Activated CD4-positive, alpha-beta T cell treated with anti-CD3 and anti-CD28 coated beads for 48 hours (primary cell): ENCODE measurements around the gene FBXO34.

Experiments
- DNase-seq: peaks from one replicate; pipeline ENCODE4 v3.0.0-alpha.2; 2020

FBXO34 gene, protein sequence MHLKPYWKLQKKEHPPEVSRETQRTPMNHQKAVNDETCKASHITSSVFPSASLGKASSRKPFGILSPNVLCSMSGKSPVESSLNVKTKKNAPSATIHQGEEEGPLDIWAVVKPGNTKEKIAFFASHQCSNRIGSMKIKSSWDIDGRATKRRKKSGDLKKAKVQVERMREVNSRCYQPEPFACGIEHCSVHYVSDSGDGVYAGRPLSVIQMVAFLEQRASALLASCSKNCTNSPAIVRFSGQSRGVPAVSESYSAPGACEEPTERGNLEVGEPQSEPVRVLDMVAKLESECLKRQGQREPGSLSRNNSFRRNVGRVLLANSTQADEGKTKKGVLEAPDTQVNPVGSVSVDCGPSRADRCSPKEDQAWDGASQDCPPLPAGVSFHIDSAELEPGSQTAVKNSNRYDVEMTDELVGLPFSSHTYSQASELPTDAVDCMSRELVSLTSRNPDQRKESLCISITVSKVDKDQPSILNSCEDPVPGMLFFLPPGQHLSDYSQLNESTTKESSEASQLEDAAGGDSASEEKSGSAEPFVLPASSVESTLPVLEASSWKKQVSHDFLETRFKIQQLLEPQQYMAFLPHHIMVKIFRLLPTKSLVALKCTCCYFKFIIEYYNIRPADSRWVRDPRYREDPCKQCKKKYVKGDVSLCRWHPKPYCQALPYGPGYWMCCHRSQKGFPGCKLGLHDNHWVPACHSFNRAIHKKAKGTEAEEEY

DNA sequence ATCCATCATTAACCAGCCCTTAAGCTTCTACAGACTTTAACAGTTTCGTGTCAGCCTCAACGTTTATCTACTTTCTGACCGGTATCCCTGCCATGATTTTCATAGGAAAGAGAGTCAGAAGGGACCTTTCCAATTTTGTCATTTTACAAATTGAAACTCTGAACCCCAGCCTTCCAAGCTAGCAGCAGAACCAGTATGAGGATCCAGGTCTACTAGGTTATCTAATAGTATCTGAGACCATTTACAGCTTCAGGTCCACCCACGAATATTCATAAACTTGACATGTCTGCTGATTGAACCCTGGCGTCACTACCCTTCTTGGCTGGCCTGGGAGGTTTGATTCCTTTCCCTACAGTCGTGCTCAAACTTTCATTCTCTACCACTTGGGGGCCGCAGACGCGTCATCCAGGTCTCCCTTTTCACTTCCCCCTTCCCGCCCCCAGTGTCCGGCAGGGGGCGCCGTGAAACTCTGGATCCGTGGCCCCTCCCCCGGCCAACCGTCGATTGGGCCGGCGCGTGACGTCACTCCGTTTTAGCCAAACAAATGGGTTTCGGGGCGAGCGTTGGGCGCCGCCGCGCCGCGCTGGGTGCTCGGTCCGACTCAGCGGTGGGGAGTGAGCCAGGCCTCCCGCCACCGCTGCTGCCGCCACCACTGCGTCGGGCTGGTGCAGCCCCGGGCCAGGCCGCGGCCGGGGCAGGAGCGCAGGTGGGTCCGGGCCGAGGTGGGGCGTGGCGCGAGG lies at the start of gene FBXO34:
Gene FBXO34 (plus strand): TSS at position 590 of the 740 bp plus-strand sequence. CDS start 78,970 bp downstream, outside the sequence.
- peak; percentile 99 for DNase-seq

DNA sequence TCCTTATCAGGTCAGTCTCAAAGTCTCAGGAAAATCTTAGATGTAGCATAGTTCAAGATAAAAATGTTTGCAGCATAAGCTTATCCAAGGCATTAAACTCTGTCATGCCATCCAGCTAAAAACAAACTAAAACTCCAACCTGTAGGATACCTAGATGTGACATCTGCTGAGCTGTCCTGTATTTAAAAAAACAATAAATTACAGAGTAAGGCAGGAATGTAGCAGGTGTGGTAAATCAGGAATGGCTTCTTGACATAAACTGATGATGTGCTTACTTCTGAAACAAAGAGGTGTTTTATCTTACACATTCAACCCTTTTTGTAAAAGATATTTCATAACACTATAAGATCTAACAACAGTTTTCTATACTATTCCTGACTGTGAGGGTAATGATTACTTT lies 49.3 kb upstream of the FBXO34 start:
- no peak for DNase-seq

DNA sequence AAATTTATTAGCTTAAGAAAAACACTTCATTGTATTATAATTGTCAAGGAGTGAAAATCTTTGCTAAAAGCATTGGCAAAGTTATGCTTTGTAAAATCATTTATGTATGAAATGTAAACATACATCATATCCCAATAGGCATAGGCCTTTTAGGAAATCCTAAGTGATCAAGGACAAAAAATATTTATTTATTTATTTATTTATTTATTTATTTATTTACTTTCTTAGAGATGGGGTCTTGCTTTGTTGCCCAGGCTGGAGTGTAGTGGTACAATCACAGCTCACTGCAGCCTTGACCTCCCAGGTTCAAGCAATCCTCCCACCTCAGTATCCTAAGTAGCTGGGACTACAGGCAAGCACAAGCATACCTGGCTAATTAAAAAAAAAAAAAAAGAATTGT lies 47.9 kb upstream of the FBXO34 start:
- no peak for DNase-seq

DNA sequence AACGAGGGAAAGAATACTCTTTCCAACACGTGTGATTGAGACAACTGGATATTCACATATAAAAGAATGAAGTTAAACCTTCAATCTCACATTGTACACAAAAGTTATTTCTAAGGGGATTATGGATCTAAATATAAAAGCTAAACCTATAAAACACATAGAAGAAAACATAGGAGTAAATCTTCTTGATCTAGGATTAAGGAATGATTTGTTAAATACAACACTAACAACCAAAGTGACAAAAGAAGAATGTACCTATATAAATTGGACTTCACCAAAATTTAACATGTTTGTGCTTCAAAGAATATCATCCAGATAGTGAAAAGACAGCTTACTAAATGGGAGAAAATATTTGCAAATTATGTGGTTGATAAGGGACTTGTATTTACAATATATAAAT lies 43.0 kb upstream of the FBXO34 start:
- no peak for DNase-seq

DNA sequence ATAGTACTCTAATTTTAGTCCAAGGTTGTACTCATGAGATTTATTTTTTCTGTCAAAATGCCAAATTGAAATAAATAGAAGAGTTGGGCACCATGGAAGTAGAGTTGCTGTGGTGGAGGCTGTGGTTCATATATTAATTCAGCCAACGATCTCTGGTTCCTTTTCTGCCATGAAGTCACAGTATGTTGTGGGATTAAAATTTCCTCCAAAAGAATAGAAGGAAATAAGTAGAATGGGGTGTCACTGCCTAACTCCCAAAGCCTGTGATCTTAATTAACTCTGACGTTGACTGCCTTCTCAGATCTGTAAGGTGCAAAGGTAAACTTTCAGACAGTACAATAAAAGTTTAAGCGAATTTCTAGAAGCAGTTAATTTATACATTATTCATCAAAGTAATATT lies 37.6 kb upstream of the FBXO34 start:
- DNase-seq, result no peak

DNA sequence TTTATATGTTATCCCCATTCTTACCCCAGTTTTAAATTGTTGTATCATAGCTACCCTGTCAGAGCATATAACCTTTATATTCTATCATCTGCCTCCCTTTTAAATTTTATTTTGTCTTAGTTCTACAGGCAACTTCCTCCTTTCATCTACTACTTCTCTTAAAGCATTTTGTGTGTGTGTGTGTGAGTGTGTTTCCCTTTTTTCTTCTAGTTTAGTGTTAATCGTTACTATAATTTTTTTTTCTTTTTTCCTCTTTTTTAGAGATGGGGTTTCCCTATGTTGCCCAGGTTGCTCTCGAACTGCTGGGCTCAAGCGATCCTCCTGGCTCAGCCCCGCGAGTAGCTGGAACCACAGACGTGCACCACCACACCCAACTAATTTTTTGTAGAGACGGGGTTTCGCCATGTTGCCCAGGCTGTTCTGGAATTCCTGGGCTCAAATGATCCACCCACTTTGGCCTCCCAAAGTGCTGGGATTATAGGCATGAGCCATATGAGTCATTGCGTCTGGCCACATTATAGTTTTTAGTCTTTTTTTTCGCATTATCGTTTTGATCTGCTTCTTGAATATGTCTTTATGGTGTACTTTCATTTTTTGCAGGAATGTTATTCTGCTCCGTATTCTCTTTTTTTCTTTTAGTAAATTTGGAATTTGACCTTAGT lies 33.1 kb upstream of the FBXO34 start:
- DNase-seq, result no peak

DNA sequence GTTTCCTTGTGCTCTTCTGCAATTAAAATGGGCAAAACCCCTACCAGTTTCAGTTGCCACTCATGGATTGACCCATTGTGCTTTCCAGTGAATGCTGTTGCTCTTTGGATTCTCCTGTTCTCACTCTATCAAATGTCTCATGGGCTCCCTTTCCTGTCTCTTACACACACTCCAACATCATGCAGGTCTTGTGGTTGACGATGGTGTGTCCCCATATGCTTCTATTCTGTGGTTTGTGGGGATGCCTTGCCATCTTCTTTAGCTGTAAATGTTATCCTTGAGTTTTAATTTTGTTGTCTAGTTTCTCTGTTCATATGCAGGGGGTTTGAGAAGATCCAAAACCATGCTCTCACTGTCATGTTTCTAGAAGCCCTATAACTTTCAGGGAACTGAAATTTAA lies 31.9 kb upstream of the FBXO34 start:
- DNase-seq, result no peak

DNA sequence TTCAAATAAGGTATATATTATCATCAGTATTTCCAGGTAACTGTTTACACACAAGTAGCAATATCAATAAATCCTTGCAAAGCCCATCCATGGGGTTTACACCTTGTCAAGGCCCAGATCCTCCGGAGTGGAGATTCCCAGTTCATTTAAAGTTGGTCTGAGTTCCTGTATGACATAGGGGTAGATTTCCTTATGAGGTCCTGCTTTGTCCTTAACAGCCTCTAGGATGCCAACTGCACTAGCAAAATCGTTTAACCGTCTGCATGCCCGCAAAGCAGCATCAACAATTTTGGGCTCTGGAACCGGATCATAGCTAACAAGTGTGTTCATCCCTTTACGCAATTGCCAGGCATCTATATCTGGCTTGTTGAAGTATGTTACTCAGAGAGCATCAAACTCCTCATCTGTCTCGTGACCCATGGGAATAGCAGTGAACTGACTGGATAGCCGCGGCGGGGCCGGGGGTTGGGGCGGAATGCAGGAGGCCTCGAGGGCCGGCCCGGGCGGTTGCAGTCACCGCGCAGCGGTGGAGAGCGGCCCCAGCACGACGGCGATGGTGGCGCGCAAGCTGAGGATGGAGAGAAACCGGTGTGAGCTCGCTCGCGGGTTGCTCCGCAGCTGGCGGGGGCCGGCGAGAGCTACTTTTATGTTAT lies 30.6 kb upstream of the FBXO34 start:
- no peak for DNase-seq

DNA sequence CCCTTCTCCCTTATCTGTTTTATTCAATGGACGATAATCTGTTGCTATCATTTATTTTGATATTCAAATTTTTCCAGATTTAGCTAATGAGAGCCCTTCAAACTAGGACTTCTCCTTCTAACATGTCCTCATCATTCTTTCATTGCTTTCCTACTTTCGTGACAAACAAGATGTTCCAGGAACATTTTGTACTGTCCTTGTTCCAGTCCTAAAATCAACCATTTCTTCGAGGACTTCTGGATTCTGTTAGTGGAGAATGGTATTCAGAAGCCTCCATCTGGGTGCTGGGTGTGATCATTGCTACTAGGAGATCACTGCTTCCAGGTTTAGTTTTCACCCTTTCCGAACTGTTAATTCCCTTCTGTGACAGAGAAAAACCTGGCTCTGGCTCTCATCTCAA lies 29.5 kb upstream of the FBXO34 start:
- no peak for DNase-seq

DNA sequence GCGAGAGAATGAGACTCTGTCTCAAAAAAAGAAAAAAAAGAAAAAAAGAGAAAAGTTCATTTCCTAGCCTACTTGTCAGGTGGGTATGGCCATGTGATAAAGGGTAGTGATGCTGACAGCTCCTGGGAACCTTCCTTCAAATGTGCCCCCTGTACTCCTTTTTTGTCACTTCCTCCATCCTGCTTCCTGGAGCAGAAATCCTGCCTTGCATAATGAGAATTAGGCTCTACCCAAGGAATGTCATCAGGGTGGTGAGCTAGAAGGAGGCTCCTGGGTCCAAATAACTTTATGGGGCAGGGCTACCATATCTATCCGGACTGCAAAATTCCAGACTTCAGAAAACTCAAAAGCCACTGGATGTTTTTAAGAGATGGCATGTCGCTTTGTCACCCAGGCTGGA lies 27.8 kb upstream of the FBXO34 start:
- no peak for DNase-seq

DNA sequence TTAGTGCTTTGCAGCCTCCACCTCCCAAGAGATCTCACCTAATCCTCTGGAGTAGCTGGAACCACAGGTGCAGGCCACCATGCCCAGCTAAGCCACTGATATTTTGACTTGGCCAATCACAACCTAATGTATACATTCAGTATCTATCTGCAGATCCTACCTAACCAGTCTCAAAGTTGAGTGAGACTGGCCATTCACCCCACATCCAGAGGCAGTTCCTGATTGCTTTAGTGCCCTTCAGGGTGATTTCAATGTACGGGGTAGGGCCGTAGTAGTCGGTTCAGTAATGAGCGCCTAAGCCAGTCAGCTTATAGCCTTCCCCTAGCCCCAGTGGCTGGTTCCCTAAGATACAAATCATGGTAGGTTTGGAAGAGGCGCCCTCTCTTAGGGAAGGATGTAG lies 27.4 kb upstream of the FBXO34 start:
- DNase-seq, result no peak

DNA sequence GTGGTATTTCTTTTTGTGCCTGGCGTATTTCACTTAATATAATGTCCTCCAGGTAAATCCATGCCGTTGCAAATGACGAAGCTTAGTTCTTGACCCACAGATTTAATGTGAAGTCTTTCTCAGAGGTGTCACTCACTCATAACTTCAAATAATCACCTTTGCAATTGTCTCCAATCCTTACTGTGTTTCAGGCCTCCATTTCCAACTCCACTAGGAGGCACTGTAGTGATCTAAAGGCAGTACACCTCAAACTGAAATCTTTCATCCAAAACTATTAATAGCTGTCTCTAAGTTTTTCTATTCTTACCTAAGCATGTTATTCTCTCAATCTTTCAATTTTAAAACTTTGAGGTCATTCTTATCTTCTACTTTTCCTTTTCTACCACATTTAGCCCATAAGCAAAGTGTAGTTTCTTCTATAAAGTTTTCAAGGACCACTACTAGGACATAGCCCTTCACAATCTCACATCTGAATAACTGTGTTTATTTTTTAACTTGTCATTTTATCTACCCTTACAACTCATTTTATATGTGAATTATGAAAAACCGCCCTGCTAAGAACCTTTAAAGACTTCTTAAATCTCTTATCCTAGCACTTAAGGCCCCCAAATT lies 25.5 kb upstream of the FBXO34 start:
- peak; percentile 16 for DNase-seq

DNA sequence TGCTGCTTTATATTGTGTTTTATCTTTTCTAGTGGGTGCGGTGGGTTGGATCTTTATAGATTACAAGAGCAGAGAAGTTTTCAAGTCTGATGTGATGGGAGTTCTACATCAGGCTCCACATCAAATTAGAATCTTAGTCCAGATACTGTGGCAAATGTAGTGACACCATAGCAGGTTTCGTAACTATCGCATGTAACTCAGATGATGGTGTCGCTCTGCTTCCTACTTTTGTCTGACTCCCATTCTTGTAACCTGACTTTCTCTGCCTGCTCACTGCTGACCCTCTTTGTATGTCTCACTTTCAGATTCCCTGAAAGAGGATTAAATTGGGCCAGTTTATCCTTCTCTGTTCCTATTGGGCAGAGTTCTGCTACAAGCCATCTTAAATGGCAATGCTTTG lies 22.8 kb upstream of the FBXO34 start:
- DNase-seq, result no peak

DNA sequence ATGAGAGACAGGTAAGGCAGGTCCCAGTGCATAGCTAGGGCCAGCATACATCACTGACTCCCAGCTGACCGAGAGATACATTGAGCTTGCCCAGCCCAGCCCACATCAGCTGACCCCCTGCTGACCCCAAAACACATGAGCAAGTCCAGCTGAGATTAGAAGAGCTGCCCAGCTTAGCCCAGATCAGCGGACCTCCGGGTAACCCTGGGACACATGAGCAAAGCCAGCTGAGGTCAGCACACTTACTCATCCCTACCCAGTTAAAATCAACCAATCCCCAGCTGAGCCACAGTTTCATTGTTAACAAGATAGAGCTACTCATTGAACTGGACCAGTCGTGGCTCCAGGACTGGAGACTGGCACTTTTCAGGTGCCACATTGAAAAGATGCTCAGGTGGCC lies 21.8 kb upstream of the FBXO34 start:
- DNase-seq, result no peak

DNA sequence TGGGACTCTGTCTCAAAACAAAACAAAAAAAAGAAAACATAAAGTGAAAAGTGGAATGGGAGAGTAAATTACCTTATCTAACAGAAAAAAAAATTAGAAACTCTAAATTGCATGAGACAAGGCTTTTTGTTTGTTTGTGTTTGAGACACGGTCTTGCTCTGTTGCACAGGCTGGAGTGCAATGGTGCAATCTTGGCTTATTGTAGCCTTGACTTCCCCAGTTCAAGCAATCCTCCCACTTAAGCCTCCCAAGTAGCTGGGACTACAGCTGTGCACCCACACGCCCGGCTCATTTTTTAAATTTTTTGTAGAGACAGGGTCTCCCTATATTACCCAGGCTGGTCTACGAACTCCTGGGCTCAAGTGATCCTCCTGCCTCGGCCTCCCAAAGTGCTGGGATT lies 17.9 kb upstream of the FBXO34 start:
- DNase-seq, result no peak

DNA sequence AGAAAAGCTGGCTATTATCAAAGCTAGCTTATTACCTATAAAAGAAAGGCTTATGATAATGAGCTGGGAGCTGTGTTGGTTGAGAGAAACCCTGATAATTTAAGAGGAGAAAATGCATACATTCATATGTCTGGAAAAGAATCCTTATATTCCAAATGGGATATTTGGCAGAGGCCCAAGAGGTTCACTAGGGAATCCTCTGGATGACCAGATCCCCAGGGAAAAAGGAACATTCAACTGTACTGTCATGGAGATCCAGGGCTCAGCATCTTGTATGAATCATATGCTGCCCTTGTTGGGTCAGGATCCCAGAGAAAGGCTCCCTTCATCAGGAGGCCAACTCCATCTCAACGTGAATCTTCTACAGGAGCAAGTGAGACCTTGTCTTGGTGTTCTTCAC lies 16.6 kb upstream of the FBXO34 start:
- DNase-seq, result no peak

DNA sequence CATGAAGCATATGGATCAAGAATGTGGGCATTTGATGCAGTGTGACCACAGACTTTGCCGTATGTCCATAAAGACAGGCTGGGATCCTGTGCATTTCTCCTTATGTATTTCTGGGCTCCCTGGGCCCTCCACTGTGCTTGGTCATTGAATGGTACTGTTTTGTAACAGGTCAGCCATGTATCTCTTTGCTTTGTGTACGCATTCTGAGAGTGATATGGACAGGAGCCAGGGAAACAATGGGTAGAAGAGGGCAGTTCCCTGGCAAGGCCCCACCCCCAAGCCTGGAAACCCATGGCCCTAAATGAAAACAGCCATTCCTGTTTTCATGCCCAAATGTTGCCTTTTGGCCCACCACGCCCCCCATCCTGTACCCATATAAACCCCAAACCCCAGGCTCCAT lies 15.2 kb upstream of the FBXO34 start:
- DNase-seq, result no peak

DNA sequence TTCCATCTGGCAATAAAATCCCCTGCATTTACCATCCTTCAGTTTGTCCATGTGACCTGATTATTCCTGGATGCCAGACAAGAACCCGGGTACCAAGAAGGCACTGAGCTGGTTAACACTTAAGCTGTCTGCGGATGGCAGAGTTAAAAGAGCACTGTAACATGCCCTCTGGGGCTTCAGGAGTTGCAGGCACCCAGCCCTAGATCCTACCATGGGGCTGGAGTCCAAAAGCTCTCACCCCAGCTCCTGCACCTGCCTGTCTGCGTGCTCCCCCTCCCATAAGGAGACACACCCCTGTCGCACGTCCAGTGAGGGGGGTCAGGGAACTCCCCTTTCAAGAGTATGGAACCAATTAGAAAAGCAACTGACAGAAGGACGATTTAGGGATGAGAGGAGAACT lies 14.6 kb upstream of the FBXO34 start:
- no peak for DNase-seq

DNA sequence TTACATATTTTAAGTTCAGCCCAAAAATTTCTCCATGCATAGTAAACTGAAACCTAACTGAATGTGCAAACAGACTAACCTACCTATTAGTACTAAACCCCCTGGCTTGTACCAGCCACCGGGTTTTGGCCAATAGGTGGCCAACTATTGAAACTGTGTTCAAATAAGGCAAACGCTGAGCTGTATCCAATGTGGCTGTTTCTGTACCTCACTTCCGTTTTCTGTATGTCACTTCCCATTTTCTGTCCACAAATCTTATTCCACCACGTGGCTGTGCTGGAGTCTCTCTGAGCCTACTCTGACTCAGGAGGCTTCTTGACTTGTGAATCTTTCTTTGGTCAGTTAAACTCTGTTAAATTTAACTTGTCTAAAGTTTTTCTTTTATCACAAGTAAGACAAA lies 6.0 kb upstream of the FBXO34 start:
- DNase-seq, result peak; percentile 28

DNA sequence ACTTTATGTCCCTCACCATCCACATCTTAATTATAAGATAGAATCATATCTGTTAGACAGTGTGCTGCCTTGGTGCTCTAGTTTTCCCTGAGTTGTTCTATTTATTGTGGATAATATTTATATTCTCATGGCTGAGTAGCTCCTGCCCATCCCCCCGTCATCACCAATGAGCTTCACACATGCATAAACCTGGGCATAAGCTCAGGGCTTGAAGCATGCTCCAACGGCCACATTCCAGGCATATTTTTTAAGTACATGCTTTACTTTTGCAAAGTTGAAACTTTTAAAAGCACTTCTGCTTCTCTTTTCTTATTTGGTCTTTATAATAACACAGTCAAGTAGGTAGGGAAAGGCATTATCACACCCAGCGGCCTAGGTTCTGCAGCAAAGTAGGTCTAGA lies 3.4 kb upstream of the FBXO34 start:
- DNase-seq, result no peak

DNA sequence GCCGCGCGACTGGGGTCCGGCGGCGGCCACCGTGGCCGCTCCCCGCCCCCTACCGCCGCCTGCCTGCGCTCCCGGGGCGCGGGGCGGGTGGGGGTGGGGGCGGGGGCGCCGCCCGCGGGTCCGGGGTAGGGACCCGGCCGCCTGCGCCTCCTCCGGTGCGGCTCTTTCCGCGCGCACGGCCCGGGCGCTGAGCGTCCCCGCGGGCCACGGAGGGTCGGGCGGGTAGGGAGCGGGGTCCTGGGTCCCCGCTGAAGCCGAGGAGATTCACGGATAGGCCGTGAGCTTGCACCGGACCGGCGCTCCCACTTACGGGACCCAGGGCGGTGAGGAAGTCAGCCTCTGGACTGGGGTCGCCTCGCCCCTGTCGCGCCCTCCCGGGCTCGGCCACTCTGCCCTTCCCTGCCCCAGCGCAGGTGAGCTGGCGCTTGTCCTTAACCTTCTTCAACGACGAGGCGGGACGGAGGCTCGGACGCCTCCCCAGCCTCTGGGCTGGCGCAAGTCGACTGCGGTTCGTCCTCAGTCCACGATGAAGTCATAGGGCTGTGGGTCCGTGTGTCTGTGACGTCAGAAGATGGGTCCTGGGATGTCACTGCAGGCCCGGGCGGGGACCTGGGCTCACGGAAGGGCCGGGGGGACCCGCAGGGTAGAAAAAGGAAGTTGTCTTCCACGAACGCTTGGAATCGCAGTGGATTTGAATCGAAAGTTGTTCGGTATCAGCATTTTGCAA lies 514 bp downstream of the FBXO34 start:
- DNase-seq, result peak; percentile 67

DNA sequence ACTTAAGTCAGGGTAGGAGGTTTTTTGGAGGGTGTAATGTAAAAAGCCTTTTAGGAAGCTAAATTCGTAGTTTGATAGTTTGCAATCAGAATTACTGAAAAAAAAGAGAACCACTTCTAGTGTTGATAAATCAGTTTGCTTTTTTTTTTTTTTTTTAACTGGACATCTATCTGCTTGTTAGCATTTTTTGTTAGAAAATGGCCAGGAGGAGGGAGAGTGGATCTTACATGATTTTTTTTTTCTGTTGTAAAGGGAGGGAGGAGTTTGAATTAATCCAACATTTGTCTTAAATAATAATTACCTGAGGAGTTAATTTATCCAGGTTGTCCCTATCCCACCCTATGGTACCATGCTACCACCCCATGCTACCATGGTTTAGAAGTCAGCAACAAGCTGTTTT lies 1.2 kb downstream of the FBXO34 start:
- no peak for DNase-seq
